GM12875 (cell line): ENCODE measurements around the gene NEDD9.
A peak's percentile ranks its signal among the peaks of the same experiment; 100 is the strongest.

Experiments
- H3K4me3 ChIP-seq: one replicate; pipeline ENCODE4 v1.5.1; 2011; ENCODE audit warnings: low read depth, low read length, control low read depth
- TF ChIP-seq, protein P1 (sequence below): IDR thresholded peaks from 2 replicates; pipeline ENCODE4 v1.5.1; 2011; ENCODE audit warnings: low read depth, mild to moderate bottlenecking, control low read depth, inconsistent platforms, low read length, moderate library complexity, borderline replicate concordance; ENCODE audit not compliant: insufficient read depth

NEDD9 gene

DNA sequence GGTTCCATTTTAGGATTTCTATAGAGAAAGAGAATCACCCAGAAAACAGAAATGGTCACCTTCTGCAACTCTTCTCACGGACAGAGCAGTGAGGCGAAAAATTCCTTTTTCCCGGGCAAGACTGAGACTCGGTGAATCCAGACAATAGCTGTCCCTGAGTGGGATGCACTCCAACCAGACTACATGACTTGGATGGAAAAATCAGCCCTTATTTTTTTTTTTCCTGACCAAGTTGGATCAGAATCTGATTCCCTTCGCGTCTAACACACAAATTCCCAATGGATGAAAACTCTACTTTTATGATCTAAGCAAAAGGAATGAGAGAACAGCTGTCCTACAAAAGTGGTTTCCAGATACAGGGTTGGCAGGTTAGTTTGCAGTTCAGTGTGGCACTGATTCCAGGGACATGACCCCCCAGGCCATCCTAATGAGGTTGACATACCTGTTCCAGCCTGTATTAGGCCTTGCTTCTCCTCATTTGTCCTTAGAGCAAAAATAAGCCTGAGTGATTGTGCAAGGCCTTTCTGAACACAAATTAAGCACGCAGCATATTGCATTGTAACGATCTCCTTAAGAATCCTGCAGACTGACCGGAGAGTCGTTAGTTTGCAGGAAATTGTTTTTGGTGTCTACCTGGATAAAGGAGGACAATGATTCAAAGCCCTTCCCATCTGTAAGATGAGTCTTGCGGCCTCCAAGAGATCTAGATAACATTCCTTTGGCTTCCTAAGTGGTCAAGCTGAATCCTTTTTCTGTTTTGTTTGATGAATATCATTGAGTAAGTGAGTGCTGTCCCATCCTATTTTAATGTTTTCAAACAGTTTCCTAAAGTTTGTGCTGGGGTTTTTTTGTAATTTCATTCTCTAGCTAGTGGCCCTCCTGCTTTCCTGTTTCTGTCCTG, 1.5 kb upstream of the NEDD9 start:
- TF ChIP-seq, protein P1, sequence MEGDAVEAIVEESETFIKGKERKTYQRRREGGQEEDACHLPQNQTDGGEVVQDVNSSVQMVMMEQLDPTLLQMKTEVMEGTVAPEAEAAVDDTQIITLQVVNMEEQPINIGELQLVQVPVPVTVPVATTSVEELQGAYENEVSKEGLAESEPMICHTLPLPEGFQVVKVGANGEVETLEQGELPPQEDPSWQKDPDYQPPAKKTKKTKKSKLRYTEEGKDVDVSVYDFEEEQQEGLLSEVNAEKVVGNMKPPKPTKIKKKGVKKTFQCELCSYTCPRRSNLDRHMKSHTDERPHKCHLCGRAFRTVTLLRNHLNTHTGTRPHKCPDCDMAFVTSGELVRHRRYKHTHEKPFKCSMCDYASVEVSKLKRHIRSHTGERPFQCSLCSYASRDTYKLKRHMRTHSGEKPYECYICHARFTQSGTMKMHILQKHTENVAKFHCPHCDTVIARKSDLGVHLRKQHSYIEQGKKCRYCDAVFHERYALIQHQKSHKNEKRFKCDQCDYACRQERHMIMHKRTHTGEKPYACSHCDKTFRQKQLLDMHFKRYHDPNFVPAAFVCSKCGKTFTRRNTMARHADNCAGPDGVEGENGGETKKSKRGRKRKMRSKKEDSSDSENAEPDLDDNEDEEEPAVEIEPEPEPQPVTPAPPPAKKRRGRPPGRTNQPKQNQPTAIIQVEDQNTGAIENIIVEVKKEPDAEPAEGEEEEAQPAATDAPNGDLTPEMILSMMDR, result no peak
- no peak overlapping the region for H3K4me3 ChIP-seq

DNA sequence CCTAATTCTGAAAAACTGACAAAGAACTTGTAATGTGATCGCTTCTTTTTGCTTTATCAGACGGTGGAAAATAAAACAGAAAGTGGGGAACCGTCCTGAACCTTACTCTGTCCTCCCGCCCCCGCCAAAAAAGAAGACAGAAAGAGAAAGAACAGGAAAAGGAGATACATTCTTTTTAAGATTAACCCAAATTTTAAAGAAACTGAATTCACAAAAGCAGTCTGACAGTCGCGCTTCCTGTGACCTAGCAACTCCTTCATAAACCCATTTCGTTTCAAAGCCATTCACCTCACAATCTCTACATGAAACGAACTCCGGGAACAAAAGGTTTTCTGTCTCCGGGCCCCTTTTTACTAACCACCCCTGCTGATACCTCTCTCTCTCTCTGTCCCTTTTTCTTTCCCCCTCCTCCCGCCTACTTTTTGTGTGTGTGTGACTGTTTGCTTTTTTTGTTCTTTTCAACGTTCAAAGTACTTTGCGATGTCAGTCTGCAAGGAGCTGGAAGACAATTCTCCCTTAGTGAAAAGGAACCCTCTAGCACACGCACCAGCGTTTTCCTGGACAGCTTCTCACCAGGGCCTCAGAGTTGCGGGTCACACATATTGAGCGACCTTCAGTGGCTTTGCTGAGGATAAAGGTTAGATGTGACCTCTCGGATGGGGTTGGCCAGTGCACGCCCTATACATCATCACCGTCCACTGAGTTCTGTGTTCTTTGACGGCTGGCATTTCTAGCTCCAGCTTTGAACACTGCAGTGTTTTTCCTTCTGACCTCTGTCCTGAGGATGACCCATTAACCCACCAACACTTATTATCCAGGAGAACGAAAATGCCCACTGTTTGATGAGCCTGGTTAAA, 530 bp upstream of the NEDD9 start:
- TF ChIP-seq, protein P1, result no peak

DNA sequence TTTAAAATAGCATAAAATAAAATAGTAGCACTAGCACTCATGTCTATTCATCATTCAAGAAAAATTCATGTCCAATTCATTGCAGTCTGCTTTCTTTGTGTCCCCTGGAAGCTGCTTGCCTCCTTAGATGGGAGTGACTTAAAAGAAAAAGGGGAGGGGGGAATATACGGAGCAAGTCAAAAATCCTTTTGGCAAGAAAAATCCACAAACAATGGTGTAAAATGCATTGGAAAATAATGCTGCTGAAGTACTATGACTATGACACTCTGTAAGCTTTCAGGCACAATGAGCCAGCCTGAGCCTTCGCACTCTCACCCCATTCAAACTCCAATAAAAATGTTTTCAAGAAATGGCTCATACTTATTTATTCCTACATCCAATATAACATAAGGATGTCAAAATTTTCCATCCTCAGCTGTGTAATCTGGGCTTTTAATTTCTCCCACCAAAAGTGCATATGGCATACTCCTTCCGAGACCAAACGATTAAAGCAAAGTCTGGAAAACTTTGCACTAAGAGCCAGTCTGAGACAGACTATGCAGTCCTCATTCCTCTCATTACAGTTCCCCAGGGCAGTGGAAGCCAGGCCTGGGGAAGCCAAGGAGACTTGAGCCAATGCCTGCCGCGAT, 790 bp downstream of the NEDD9 start:
- TF ChIP-seq, protein P1, result no peak
- H3K4me3 ChIP-seq, result peak overlapping the region; percentile 12

More for the DNA sequence above, 530 bp upstream of the NEDD9 start:
- H3K4me3 ChIP-seq, result peak overlapping the region; percentile 26

DNA sequence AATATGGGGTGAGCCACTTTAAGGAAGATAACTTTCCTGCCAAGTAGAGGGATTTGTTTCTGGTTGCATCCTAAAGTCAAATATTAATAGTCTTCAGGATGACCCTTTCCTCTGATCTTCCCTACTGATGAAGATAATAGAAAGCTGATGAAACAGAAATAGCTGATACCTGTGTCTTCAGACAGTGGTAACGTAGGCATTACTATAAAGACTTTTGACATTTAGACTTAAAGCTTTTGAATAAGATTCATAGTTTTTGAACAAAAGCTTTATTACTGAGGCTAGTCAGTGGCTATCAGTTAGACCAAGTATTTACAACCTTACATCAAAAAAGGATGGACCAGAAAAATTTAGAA, 1.4 kb downstream of the NEDD9 start:
- TF ChIP-seq, protein P1, result no peak
- H3K4me3 ChIP-seq, result no peak overlapping the region

DNA sequence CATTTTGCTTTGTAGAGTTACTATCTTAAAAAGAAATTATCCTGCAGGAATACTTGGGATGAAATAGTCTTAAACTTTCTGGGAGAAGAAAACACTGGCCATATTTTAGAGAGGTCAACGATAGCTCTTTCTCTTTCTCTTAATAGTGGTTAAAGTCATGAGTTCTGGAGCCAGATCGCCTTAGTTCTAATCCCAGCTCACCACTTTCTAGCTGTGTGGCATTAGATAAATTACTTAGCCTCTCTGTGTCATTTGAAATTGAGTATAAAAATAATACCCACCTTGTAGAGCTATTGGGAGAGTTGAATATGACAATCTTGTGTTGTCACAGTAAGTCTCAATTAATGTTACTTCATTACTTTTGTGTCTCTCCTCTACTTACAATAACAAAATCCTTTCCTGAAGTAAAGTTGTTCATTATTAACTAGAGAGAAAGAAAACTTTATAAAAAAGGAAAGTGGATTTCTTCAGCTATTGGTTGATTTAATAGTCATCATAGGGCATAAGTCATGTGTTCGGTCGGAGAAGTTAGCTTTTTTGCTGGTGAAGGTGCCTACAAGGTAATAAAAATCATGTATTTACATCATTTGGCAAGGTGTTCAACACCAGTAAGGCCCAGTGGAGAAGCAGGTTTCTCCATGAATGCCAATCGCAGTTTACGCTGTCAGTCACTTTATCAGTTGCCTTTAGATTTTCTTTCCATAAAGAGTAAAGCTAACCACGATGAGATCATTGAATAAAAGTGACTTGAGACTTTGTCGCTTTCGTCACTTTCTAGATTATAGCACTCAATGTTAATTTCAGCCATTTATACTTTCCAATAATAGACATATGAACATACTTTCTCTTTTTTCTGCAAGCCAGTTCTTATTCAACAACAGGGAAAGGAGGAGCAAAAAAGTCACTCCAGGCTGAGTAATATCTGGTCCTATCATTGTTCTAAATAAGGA, 2.0 kb downstream of the NEDD9 start:
- TF ChIP-seq, protein P1, result no peak

DNA sequence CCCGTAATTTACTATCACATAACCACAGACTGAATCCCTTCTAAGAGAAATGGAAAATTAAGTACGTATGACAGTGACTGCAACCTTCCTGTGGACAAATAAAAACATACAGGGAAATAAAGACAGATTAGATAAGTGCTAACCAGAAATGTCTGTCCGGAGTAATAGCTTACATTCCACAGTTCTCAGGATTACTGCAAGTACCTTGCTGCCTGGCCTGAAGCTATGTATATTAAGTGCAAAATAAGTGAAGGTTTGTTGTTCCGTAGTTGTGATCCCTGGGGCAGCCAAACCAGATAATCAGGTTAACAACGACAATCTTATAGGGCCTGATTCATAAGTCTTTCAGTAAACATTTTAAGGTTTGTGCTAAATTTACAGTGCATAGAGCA, 2.8 kb downstream of the NEDD9 start:
- H3K4me3 ChIP-seq, result no peak overlapping the region
- TF ChIP-seq, protein P1, result no peak

More for the DNA sequence above, 2.0 kb downstream of the NEDD9 start:
- no peak overlapping the region for H3K4me3 ChIP-seq
